Measurements from ENCODE around the gene KRAS. TPM values are rescaled to one million over a fixed set of nuclear protein-coding genes. Genes with fewer than 3 reads are reported as not detected.

Gene KRAS
- total RNA-seq, 1 donor from 2014 or later, result 9.6 TPM

DNA sequence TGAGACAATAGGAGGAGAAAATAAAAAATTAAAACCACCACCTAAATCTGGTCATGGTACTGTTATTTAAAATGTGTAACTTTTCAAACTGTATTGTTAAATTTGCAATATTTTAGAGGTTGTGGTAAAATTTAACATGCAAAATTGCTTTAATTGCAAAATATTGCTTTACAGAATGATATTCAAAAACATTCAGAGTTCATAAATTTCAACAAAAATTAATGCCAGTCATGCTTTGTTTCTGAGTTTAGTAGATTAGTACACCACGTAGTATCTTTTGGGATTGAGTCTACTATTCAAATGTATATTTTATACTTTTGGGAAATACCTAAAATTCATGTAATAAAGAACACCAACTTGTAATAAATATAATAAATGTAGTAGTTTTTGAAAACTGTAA is 37.4 kb downstream of the KRAS start:
- no peak overlapping the region for H3K27ac ChIP-seq
- intact Hi-C loops (cut with DNase I), result no loop called here
- TF ChIP-seq, protein P1, sequence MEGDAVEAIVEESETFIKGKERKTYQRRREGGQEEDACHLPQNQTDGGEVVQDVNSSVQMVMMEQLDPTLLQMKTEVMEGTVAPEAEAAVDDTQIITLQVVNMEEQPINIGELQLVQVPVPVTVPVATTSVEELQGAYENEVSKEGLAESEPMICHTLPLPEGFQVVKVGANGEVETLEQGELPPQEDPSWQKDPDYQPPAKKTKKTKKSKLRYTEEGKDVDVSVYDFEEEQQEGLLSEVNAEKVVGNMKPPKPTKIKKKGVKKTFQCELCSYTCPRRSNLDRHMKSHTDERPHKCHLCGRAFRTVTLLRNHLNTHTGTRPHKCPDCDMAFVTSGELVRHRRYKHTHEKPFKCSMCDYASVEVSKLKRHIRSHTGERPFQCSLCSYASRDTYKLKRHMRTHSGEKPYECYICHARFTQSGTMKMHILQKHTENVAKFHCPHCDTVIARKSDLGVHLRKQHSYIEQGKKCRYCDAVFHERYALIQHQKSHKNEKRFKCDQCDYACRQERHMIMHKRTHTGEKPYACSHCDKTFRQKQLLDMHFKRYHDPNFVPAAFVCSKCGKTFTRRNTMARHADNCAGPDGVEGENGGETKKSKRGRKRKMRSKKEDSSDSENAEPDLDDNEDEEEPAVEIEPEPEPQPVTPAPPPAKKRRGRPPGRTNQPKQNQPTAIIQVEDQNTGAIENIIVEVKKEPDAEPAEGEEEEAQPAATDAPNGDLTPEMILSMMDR (IDR thresholded peaks at IDR 0.05), result no peak
- TF ChIP-seq POLR2AphosphoS5 (IDR thresholded peaks at IDR 0.05; ENCODE audit: insufficient read depth in 1 of 2, low read depth in 1 of 2) (no peak), POLR2A (IDR thresholded peaks at IDR 0.05) (no peak)
- H3K4me3 ChIP-seq, result no peak overlapping the region
- no peaks in the 10 kb centered on the region for H3K4me1 ChIP-seq
- no peak for DNase-seq (ENCODE audit: extremely low spot score in 2 of 2)
- H3K9me3 ChIP-seq, result no peaks in the 10 kb centered on the region
- H3K36me3 ChIP-seq, result no peaks in the 10 kb centered on the region
- no peaks in the 10 kb centered on the region for H3K27me3 ChIP-seq

DNA sequence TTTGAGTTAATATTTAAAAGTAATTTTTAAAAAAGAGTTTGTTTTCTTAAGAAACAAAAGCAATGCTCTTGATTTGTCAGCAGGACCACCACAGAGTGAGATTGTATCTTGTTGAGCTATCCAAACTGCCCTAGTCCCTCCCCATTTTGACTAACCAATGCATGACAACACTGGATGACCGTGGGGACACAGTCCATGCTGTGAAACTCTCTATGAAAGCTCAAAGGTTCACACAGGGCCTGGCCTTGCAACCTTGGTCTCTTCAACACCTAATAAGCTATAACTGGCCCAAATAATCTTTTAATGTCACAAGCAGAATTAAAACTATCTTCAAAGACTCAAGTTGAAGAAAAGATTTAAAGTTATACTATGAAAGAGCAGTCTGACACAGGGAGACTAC is 42.2 kb downstream of the KRAS start:
- no peaks in the 10 kb centered on the region for H3K27me3 ChIP-seq
- DNase-seq (ENCODE audit: extremely low spot score in 2 of 2), result no peak
- H3K36me3 ChIP-seq, result no peaks in the 10 kb centered on the region
- H3K27ac ChIP-seq, result no peak overlapping the region
- no peaks in the 10 kb centered on the region for H3K9me3 ChIP-seq
- TF ChIP-seq POLR2AphosphoS5 (IDR thresholded peaks at IDR 0.05; ENCODE audit: insufficient read depth in 1 of 2, low read depth in 1 of 2) (no peak), POLR2A (IDR thresholded peaks at IDR 0.05) (no peak)
- TF ChIP-seq, protein P1 (IDR thresholded peaks at IDR 0.05), result no peak
- H3K4me1 ChIP-seq, result no peaks in the 10 kb centered on the region
- no peak overlapping the region for H3K4me3 ChIP-seq
- intact Hi-C loops (cut with DNase I), result no loop called here

GRCh38 chr12:25207846-25208245 is 42.9 kb downstream of the KRAS start:
- TF ChIP-seq POLR2A (IDR thresholded peaks at IDR 0.05) (no peak), POLR2AphosphoS5 (IDR thresholded peaks at IDR 0.05; ENCODE audit: insufficient read depth in 1 of 2, low read depth in 1 of 2) (no peak)
- TF ChIP-seq, protein P1 (IDR thresholded peaks at IDR 0.05), result no peak
- Histone ChIP-seq H3K4me3 (no peak overlapping the region), H3K4me1 (no peaks in the 10 kb centered on the region), H3K36me3 (no peaks in the 10 kb centered on the region), H3K27me3 (no peaks in the 10 kb centered on the region), H3K9me3 (no peaks in the 10 kb centered on the region), H3K27ac (no peak overlapping the region)
- intact Hi-C loops (cut with DNase I), result no loop called here
- DNase-seq (ENCODE audit: extremely low spot score in 2 of 2), result no peak

DNA sequence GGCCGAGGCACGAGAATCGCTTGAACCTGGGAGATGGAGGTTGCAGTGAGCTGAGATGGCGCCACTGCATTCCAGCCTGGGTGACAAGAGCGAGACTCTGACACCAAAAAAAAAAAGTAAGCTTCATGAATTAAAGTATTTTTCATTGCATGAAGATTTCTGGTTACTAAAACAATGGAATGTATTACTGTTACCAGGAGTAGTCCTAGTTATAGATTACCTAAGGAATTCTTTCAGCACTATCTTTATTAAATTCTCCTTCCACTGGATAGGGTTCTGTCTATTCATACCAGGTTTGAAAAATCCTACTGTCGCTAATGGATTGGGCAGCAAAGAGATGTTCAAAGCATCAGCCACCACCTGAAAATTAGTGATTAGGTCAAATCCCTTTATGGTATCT is 43.3 kb downstream of the KRAS start:
- Histone ChIP-seq H3K9me3 (no peaks in the 10 kb centered on the region), H3K27me3 (no peaks in the 10 kb centered on the region), H3K4me1 (no peaks in the 10 kb centered on the region), H3K36me3 (no peaks in the 10 kb centered on the region), H3K4me3 (no peak overlapping the region), H3K27ac (no peak overlapping the region)
- DNase-seq (ENCODE audit: extremely low spot score in 2 of 2), result no peak
- intact Hi-C loops (cut with DNase I), result no loop called here
- no peak for TF ChIP-seq POLR2A (IDR thresholded peaks at IDR 0.05)
- TF ChIP-seq, protein P1 (IDR thresholded peaks at IDR 0.05), result no peak
- TF ChIP-seq POLR2AphosphoS5 (IDR thresholded peaks at IDR 0.05; ENCODE audit: insufficient read depth in 1 of 2, low read depth in 1 of 2), result no peak

- intact Hi-C loops (cut with DNase I), result no loop called here
- Histone ChIP-seq H3K9me3 (no peaks in the 10 kb centered on the region), H3K36me3 (peaks cover 0 to 6% of the 10 kb centered on the region in 2 donors), H3K27ac (no peak overlapping the region), H3K4me3 (no peak overlapping the region), H3K4me1 (no peaks in the 10 kb centered on the region), H3K27me3 (no peaks in the 10 kb centered on the region)
- DNase-seq (ENCODE audit: extremely low spot score in 2 of 2), result no peak
- TF ChIP-seq, protein P1 (IDR thresholded peaks at IDR 0.05), result no peak
- TF ChIP-seq POLR2AphosphoS5 (IDR thresholded peaks at IDR 0.05; ENCODE audit: insufficient read depth in 1 of 2, low read depth in 1 of 2), result no peak
- TF ChIP-seq POLR2A (IDR thresholded peaks at IDR 0.05), result no peak
These were observed 48.6 kb downstream of the KRAS start for GRCh38 chr12:25202137-25202536.
